Endothelial cell (in vitro differentiated cells): ENCODE results near the gene IL10RB. TPM values are rescaled to one million over a fixed set of nuclear protein-coding genes. Genes with fewer than 3 reads are reported as not detected.

ENCODE experiments used
- DNase-seq: peaks from one replicate; pipeline ENCODE4 v3.0.0; 2021; ENCODE audit warnings: low spot score
- H3K27ac Mint-ChIP-seq: one replicate; pipeline ENCODE4 v1.8.0; 2021; ENCODE audit warnings: mixed read lengths, inconsistent platforms; ENCODE audit not compliant: unreplicated experiment
- H3K27me3 Mint-ChIP-seq: one replicate; pipeline ENCODE4 v1.8.0; 2021; ENCODE audit warnings: mild to moderate bottlenecking, moderate library complexity, mixed read lengths, inconsistent platforms; ENCODE audit not compliant: unreplicated experiment
- H3K36me3 Mint-ChIP-seq: one replicate; pipeline ENCODE4 v1.8.0; 2021; ENCODE audit warnings: mild to moderate bottlenecking, low read depth, mixed read lengths, inconsistent platforms; ENCODE audit not compliant: unreplicated experiment
- H3K4me1 Mint-ChIP-seq: one replicate; pipeline ENCODE4 v1.8.0; 2021; ENCODE audit warnings: mild to moderate bottlenecking, mixed read lengths, inconsistent platforms; ENCODE audit not compliant: unreplicated experiment
- H3K4me3 Mint-ChIP-seq: one replicate; pipeline ENCODE4 v1.8.0; 2021; ENCODE audit warnings: mild to moderate bottlenecking, mixed read lengths, inconsistent platforms; ENCODE audit not compliant: unreplicated experiment
- H3K9me3 Mint-ChIP-seq: one replicate; pipeline ENCODE4 v1.8.0; 2021; ENCODE audit warnings: mixed read lengths, inconsistent platforms; ENCODE audit not compliant: unreplicated experiment
- total RNA-seq: library from RNA; stranded (reverse); fragmentation: NEBNext Ultra II Directional; extraction: Animal tissue kit (Norgen Biotek cat#: 25700); gene quantifications from one replicate; pipeline ENCODE4 v1.2.1, GENCODE V29; 2021; ENCODE audit not compliant: unreplicated experiment
- TF ChIP-seq, protein P1 (sequence below): fragments of 200-600 bp; sonication (generic); IDR thresholded peaks from one replicate; pipeline ENCODE4 v1.5.0; 2021; ENCODE audit warnings: antibody characterized with exemption; ENCODE audit not compliant: unreplicated experiment

Gene IL10RB
- total RNA-seq, 1 donor from 2014 or later: 13.0 TPM

DNA sequence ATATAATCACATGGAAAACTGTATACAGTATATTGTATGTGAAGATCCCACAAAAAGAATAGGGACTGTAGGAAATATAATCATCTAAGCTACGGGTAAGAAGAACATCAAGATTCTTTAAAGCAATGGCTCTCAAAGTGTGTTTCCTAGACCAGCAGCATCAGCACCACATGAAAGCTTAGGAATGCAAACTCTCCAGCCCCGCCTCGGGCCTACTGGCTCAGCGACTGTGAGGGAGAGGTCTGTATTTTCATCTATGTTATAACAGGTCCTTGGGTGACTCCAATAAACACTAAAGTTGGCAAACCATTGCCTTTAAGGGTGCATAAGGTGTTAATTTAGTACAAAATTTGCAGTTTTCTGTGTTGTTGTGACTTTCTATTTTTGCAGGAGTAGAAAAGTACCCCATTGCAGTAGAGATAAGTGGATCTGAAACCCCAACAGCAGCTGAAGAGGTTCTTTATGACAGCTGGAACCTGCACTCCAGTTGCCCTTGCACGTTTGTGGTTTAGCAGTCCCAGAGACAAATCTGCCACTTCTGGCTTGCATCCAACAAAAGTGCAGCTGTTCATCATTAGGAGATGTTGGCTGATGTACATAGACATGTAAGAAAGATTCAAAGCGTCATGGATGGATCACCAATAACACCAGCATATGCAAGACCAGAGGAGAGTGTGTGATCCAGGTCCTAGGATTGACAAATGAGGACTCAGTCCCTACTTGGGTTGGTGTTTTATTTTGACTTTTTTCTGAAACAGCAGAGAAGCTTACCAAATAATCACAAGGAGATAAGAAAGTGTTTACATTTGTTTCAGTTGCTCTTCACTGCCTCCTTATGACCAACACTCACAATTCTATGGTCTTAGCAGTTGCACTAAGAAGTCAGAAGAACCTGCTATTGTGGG lies 42.7 kb downstream of the IL10RB start:
- TF ChIP-seq, protein P1, sequence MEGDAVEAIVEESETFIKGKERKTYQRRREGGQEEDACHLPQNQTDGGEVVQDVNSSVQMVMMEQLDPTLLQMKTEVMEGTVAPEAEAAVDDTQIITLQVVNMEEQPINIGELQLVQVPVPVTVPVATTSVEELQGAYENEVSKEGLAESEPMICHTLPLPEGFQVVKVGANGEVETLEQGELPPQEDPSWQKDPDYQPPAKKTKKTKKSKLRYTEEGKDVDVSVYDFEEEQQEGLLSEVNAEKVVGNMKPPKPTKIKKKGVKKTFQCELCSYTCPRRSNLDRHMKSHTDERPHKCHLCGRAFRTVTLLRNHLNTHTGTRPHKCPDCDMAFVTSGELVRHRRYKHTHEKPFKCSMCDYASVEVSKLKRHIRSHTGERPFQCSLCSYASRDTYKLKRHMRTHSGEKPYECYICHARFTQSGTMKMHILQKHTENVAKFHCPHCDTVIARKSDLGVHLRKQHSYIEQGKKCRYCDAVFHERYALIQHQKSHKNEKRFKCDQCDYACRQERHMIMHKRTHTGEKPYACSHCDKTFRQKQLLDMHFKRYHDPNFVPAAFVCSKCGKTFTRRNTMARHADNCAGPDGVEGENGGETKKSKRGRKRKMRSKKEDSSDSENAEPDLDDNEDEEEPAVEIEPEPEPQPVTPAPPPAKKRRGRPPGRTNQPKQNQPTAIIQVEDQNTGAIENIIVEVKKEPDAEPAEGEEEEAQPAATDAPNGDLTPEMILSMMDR: no peak
- Mint-ChIP-seq H3K36me3 (no peaks in the 10 kb centered on the region), H3K4me1 (peaks cover 10% of the 10 kb centered on the region), H3K27ac (no peak overlapping the region), H3K4me3 (no peak overlapping the region), H3K27me3 (peaks cover 3% of the 10 kb centered on the region), H3K9me3 (no peaks in the 10 kb centered on the region)
- no peak for DNase-seq

DNA sequence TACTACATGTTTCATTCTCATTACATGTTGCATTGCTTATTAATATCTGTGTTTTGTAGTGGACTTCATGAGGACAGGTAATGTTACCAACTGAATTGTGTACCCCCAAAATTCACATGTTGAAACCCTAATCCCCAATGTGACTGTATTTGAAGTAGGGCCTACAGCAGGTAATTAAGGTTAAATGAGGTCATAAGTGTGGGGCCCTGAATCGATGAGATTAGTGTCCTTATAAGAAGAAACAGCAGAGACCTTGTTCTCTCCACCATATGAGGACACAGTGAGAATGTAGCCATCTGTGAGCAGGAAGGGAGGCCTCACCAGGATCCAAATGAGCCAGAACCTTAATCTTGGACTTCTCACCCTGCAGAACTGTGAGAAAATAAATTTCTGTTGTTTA lies 43.6 kb downstream of the IL10RB start:
- H3K27ac Mint-ChIP-seq: no peak overlapping the region
- TF ChIP-seq, protein P1: no peak
- peaks cover 6% of the 10 kb centered on the region for H3K4me1 Mint-ChIP-seq
- no peak overlapping the region for H3K4me3 Mint-ChIP-seq
- H3K27me3 Mint-ChIP-seq: peaks cover 3% of the 10 kb centered on the region
- no peak for DNase-seq
- H3K9me3 Mint-ChIP-seq: no peaks in the 10 kb centered on the region
- no peaks in the 10 kb centered on the region for H3K36me3 Mint-ChIP-seq

DNA sequence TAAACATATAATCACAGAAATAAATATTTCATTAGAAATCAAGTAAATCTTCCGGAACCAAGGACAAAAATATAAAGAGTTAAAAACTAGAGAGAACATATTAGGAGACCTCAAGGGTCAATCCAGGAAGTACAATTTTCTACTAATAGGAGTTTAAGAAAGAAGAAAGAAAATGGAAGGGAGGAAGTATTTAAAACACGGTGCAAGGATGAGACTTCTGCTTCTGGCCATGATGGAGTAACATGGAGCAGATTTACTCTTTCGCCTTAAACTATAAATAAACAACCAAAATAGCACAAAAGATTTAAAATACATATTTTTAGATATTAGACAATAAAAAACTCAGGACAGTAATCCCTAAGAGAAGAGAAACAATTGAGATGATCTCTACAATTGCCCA lies 46.0 kb downstream of the IL10RB start:
- Mint-ChIP-seq H3K27ac (no peak overlapping the region), H3K4me3 (no peak overlapping the region), H3K36me3 (no peaks in the 10 kb centered on the region), H3K4me1 (peaks cover 2% of the 10 kb centered on the region), H3K27me3 (peaks cover 3% of the 10 kb centered on the region), H3K9me3 (no peaks in the 10 kb centered on the region)
- TF ChIP-seq, protein P1: no peak
- DNase-seq: no peak

DNA sequence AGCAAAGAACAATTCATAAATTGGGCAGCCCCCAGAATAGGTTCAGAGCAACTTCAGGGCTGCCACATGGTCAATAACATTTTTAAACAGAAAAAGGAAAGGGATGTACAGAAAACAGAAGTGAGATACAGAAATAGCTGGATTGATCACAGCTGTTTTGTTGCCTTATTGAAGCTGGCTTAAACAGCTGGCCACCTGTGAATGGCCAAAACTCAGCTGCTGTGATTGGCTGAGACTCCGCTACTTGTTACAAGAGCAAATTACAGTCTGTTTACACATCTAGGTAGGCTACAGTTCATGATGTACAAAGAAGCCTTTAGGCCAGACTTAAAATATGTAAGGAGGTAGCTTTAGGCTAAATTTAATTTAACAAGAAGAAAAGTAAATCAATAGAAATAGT lies 47.0 kb downstream of the IL10RB start:
- no peaks in the 10 kb centered on the region for H3K36me3 Mint-ChIP-seq
- TF ChIP-seq, protein P1: no peak
- H3K27me3 Mint-ChIP-seq: no peaks in the 10 kb centered on the region
- no peak overlapping the region for H3K27ac Mint-ChIP-seq
- H3K4me1 Mint-ChIP-seq: peaks cover 2% of the 10 kb centered on the region
- no peak for DNase-seq
- no peaks in the 10 kb centered on the region for H3K9me3 Mint-ChIP-seq
- no peak overlapping the region for H3K4me3 Mint-ChIP-seq

DNA sequence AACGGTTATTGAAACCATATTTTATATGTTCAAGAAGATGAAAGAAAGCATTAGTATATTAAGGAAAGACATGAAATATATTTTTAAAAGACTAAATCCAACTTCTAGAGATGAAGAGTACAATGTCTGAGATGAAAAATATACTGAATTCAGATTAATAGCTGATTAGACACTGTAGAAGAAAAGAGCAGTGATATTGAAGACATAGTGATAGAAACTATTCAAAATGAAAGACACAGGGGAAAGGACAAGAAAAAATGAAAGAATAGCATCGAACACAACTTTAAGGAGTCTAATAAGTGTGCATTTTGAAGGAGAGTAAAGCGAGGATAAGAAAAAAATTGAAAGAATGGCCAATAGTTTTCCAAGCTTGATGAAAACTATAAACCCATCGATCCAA lies 47.4 kb downstream of the IL10RB start:
- H3K9me3 Mint-ChIP-seq: no peaks in the 10 kb centered on the region
- H3K27me3 Mint-ChIP-seq: no peaks in the 10 kb centered on the region
- H3K4me3 Mint-ChIP-seq: no peak overlapping the region
- peaks cover 2% of the 10 kb centered on the region for H3K4me1 Mint-ChIP-seq
- no peaks in the 10 kb centered on the region for H3K36me3 Mint-ChIP-seq
- TF ChIP-seq, protein P1: no peak
- no peak for DNase-seq
- H3K27ac Mint-ChIP-seq: no peak overlapping the region
